ENCODE data around the gene CYB5D1.

The CYB5D1 gene

DNA sequence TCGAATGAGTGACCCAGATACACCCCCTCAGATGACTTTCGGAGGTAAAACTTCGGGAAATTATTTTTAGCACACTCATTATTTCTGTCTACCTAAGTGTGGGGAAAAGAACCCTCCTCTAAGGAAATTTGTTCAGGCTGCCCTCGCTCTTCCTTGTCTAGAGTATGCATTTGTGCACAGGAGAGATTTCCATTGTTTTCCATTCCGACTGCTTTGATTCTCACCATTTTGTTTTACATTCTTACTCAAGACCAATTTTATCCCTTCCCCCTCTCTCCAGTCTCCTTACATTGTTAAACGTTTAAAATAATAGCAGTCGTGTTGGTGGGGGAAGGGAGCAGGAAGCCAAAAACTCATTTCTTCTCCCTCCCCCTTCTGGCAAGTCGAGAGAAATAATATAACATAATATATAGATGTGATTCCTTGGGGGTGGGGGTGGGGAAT is 29.3 kb downstream of the CYB5D1 start:
- DNase-seq: peak; percentile 80

DNA sequence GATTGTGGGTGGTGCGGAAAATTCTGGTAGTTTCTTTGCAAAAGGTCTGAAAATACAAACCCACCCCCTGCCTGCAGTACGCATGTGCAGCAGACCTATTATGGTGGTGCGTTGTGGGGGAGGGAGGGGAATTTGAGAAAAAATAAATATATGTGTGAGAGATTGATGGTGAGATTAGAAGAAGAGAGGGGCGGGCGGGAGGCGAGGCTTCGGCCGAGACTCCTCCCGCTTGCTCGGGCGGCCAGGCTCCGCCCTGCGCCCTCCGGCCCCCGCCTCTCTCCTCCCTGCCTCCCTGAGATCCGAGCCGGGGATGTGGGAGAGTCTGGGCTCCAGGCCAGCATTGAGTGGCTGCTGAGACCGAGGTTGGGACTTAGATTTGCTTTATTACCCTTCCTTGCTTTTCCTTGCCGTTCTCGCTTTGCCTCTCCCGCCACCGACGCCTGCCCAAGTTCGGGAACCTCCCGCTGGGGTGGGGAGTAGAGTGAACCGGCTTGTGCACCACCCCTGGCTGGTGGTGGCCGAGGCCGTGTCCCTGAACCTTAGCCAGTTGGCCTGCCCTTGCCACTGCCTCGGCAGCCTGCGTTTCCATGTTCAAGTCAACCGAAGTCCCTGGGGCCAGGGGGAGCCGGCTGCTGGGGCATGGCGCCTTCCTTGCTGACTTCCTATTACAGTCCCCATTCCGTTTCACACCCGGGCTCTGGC is 29.8 kb downstream of the CYB5D1 start:
- peak; percentile 80 for DNase-seq

DNA sequence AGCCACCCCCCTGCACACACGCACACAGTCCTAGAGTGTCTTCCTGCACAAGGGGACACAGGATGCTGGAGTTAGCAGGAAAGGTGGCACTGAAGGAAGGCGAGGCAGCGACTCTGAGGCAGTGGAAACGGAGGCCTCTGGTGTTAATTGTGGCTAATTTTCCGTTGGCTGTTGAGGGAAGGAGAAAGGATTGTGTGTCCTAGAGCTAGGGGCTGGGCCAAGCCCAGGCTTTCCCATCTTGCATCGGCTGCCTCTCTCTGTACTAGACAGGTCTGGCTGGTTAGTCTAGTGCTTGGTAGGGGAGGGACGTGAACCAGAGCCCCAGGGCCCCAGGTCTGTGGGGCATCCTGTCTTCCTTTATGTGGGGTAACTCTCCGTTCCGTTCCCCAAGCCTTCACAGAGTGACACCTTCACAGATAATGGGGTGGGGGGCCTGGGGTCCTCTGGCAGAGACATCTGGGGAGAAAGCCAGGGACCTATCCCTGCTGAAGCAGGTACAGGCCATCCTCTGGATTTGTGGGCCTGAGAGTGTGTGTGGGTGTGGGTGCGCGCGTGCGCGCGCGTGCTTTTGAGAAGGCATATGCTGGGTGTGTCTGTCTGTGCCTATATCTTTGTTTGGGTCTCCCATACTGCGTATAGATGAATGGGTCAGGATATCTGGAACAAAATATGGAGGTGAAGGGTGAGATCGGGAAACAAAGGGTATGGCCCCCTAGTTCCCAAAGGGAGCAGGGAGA is 30.5 kb downstream of the CYB5D1 start, which contains the start of gene CHD3:
CHD3 (plus strand) TSS at position 606 of the 737 bp plus-strand sequence. CDS start 212 bp downstream, outside the sequence.
- no peak for DNase-seq

DNA sequence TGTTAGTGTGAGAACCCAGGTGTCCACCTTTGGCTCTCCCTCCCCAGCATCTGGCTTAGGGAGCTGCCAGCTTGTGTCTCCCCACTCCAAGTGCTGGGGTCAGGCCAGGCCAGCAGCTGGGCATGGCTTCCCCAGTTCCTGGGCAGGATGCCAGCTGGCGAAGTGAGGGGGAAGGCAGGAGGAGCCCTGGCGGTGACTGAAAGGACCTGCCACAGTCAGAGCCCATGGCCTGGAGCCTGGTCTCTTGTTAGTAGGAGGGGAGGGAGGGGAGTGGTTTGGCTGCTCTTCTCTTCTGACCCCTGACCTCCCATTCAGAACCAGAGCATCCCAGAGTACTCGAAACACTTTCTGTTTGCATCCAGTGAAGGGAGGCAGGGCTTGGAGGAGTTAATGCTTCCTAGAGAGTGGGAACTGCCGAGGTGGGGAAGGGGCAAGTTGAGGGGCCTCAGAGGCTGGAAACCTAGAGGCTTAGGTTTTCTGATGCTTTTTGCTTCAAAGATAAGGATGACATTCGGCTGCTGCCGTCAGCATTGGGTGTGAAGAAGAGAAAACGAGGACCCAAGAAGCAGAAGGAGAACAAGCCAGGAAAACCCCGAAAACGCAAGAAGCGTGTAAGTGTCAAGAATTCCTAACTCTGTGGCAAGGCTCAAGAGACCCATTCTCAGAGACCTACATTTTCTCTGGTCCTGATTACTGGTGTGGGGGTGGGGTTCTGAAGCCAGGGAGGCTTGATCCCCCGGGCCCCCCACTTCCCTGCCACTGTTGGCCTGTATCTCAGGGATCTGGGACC is 31.6 kb downstream of the CYB5D1 start:
- DNase-seq: no peak

DNA sequence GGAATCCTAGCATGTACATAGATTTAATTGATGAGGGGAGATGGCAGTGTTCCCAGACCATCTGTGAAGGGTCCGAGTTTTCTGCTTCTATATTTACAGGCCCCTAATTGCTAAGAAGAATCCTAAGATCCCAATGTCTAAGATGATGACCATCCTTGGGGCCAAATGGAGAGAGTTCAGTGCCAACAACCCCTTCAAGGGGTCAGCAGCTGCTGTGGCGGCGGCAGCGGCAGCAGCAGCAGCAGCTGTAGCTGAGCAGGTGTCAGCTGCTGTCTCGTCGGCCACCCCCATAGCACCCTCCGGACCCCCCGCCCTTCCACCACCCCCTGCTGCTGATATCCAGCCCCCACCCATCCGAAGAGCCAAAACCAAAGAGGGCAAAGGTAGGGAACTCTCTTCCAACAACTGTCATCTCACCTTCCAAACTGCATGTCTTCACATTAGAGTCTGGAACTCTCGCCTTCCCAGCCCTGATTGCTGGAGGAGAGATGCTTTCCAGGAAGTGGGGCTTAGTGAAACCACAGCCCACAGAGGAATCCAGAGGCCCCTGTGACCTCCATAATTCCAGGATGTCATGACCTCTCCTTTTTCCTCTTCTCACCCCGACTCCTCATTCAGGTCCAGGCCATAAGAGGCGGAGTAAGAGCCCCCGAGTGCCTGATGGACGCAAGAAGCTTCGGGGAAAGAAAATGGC is 35.5 kb downstream of the CYB5D1 start:
- no peak for DNase-seq

DNA sequence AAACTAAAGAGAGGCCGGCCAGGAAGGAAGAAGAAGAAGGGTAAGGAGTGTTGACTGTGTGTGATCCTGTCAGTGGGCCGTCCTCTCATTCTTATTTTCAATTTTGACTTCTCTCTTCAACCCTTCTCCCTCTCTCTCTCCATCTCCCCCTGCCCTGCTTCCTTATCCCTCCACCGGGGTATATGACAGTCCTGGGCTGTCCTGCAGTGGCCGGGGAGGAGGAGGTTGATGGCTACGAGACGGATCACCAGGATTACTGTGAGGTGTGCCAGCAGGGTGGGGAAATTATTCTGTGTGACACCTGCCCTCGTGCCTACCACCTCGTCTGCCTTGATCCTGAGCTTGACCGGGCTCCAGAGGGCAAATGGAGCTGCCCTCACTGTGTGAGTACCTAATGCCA is 36.4 kb downstream of the CYB5D1 start:
- no peak for DNase-seq

DNA sequence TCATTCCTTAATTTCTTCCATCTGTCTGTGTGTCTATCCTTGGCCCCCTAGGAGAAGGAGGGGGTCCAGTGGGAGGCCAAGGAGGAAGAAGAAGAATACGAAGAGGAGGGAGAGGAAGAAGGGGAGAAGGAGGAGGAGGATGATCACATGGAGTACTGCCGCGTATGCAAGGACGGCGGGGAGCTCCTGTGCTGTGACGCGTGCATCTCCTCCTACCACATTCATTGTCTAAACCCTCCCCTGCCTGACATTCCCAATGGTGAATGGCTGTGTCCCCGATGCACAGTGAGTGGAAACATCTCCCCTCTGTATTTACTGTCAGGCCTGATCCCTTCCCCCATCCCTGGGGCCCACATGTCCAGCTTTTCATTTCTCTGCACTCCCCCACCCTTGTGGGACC is 37.1 kb downstream of the CYB5D1 start:
- no peak for DNase-seq

DNA sequence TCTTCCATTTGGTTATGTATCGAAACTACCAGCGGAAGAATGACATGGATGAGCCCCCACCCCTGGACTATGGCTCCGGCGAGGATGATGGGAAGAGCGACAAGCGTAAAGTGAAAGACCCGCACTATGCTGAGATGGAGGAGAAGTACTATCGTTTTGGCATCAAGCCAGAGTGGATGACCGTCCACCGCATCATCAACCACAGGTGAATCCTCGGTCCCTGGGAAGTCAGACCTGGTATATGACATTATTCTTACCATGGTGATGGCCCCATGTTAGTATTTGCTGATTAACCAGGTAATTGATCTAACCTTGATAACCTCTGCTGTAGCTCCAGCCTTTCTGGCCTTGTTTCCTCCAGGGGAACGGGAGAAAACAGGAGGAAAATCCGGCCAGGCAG is 39.3 kb downstream of the CYB5D1 start:
- DNase-seq: no peak

DNA sequence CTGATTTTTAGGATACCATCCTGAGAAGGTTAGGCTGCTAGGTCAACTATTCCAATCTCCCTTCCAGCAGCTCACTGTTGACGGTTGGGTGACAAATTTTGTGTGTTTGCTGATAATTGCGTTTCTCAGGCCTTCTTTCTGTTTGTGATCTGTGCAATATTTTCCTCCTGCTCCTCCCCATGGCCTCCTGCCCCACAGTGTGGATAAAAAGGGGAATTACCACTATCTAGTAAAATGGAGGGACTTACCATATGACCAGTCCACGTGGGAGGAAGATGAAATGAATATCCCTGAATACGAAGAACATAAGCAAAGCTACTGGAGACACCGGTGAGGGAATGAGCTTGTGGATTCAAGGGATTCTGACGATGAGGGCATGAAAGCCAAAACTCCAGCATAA is 40.0 kb downstream of the CYB5D1 start:
- DNase-seq: no peak

DNA sequence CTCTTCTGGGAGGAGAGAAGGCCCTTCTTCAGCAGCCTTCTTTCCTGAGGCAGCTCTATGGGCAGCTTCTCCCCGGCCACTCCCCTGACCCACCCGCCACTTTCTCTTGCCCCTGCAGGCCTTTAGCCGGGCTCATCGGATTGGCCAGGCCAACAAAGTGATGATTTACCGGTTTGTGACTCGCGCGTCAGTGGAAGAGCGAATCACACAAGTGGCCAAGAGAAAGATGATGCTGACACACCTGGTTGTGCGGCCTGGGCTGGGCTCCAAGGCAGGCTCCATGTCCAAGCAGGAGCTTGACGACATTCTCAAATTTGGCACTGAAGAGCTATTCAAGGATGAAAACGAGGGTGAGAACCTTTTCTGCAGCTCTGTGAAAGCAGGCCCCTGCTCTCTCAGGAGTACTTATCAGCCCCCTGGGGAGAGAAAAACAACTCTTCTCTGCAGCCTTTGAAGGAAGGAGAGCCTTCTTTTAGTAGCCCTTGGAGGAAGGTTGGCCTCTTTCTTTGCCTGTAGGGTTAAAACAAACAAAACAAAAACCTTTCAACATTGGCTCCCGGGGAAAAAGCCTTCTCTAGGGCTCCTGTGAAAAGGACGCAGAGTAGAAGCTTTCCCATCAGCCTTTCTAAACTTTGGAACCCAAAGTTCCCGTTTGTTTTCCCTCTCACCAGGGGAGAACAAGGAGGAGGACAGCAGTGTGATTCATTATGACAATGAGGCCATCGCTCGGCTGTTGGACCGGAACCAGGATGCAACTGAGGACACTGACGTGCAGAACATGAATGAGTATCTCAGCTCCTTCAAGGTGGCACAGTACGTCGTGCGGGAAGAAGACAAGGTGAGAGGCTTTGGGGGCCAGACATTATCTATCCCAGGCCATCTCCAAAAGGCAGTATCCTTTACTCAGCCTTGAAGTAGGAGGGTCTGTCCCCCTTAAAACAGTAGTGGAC is 45.6 kb downstream of the CYB5D1 start:
- DNase-seq: no peak

DNA sequence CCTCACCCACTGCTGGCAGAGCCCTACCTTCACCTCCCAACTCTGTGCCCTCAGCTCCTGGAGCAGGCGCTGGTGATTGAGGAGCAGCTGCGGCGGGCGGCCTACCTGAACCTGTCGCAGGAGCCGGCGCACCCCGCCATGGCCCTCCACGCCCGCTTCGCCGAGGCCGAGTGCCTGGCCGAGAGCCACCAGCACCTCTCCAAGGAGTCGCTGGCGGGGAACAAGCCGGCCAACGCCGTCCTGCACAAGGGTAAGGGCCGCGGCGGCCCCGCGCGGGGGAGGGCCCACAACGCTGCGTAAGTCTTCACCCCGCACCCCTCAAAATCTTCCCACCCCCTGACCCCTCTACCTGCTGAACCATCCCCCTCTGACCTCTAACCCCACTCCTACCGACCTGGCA is 51.3 kb downstream of the CYB5D1 start:
- no peak for DNase-seq

DNA sequence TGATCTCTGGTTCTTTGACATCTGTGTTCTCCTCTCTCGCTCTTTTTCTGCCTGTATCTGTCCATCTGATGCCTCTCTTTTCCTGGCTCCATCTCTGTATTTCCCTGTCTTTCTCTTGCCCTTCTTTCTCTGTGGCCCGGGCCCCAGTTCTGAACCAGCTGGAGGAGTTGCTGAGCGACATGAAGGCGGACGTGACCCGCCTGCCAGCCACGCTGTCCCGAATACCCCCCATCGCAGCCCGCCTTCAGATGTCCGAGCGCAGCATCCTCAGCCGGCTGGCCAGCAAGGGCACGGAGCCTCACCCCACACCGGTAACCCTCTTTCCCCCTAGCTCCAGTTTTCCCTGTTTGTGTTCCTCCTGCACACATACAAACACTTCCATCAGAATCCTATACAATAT is 52.5 kb downstream of the CYB5D1 start:
- no peak for DNase-seq

DNA sequence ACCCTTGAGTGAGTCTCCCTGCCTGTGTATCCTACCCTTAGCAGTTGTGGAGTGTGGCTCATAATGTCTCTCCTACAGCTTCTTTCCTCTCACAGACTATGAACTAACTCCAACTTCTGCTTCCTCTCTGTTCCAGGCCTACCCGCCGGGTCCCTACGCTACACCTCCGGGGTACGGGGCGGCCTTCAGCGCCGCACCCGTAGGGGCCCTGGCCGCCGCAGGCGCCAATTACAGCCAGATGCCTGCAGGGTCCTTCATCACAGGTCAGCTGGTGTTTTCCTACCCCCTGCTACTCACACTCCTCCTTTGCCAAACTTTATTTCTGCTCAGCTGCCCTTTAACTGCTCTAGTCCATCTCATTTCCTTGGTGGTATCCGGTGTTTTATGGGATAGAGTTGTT is 52.9 kb downstream of the CYB5D1 start:
- DNase-seq: no peak

DNA sequence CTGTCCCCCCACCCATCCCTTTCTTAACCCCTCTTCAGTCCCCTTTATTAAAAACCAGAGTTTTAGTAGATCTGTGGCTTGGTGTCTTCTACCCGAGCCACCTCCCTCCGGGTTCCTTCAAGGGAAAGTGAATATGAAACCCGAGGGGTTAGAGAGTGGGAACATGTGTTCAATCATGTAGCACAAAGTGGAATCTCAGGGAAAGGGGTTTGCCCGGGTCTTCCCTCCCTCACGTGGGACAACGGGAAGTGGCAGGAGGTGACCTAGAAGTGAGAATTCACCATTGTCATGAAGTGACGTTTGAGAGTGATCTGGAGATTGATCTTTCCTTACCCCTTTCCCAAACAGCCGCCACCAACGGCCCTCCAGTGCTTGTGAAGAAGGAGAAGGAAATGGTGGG is 53.3 kb downstream of the CYB5D1 start:
- DNase-seq: no peak

Measured in NCI-H1417 treated with DMSO at 0.1 percent for 48 hours (cell line).